Measurements from ENCODE around the gene CTSD. TPM values are rescaled to one million over a fixed set of nuclear protein-coding genes. Genes with fewer than 3 reads are reported as not detected.
A peak's percentile ranks its signal among the peaks of the same experiment; 100 is the strongest.

CTSD gene
- total RNA-seq, 1 donor = 519 TPM

DNA sequence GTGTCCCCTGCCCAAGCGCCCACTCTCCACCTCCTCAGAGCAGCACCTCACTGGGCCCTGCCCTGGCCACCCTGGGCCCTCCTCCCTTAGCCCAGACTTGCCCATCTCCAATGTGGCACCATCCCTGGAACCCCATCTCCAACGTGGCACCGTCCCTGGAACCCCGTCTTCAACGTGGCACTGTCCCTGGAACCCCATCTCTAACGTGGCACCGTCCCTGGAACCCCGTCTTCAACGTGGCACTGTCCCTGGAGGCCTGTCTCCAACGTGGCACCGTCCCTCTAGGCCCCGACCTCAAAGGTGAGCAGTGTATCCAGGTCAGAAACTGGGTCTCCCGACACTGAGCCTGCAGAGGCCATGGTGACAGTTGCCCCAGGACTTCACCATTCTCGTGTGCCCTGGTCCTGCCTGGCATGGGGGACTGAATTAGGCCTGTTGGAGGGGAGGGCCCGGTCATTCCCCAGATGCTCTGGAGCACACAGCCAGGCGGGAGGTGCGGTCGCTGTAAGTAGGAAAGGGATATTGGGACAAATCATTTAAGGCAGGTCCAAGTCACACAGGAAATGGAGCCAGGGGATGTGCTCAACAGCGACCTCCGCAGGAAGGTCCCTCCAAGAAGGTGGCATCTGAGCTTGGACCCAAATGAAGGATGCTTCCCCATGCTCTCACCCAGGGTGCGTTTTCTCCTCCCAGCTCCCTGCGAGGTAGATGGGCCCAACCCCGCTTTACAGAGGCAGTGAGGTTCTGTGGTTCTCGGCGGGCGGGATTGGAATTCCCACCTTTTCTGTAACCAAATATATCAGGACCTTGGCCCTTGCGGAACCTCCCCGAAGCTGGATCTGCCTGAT, 2.4 kb upstream of the CTSD start:
- TF ChIP-seq, protein P1, sequence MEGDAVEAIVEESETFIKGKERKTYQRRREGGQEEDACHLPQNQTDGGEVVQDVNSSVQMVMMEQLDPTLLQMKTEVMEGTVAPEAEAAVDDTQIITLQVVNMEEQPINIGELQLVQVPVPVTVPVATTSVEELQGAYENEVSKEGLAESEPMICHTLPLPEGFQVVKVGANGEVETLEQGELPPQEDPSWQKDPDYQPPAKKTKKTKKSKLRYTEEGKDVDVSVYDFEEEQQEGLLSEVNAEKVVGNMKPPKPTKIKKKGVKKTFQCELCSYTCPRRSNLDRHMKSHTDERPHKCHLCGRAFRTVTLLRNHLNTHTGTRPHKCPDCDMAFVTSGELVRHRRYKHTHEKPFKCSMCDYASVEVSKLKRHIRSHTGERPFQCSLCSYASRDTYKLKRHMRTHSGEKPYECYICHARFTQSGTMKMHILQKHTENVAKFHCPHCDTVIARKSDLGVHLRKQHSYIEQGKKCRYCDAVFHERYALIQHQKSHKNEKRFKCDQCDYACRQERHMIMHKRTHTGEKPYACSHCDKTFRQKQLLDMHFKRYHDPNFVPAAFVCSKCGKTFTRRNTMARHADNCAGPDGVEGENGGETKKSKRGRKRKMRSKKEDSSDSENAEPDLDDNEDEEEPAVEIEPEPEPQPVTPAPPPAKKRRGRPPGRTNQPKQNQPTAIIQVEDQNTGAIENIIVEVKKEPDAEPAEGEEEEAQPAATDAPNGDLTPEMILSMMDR (IDR thresholded peaks at IDR 0.05; ENCODE audit: extremely low read depth, low read depth, low read length) = peak; percentile 24
- Histone ChIP-seq H3K4me3 (ENCODE audit: insufficient read depth, low read length) (no peak overlapping the region), H4K20me1 (ENCODE audit: insufficient read depth, low read length) (peaks cover 11% of the 10 kb centered on the region), H3K79me2 (ENCODE audit: insufficient read depth, low read length) (peaks cover 27% of the 10 kb centered on the region), H3K27ac (ENCODE audit: low read depth, low read length) (no peak overlapping the region), H3K4me2 (ENCODE audit: insufficient read depth, low read length) (no peak overlapping the region), H3K36me3 (ENCODE audit: insufficient read depth, low read length) (peaks cover 4% of the 10 kb centered on the region), H2AFZ (ENCODE audit: low read length) (no peak overlapping the region), H3K27me3 (ENCODE audit: insufficient read depth, low read length) (no peaks in the 10 kb centered on the region), H3K4me1 (ENCODE audit: insufficient read depth, low read length) (peaks cover 25% of the 10 kb centered on the region), H3K9me3 (ENCODE audit: low read depth, low read length) (no peaks in the 10 kb centered on the region)
- DNase-seq (ENCODE audit: insufficient read length, low spot score, missing footprints) = peak; percentile 62

DNA sequence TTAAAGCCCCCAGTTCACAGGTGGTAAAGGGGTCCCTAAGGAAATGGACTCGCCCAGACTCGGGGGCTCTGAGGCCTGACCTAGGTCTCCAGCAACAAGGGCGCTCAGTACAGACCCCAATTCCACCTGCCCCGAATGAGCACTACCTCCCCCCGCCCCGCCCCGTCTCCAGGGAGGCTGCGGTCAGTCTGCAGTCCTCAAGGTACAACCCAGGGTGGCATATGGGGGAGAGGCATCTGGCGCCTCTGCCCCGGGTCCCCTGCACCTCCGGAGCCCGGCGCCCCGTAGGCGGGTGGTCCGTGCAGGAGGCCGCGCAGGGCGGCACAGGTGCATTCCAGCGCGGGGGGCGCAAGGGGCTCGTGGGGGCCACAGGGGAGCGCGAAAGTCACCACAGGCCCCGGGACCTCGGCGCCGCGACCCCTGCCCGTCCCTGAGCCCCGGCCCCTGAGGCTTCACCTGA, 361 bp downstream of the CTSD start:
- peak overlapping the region; percentile 71 for H3K27ac ChIP-seq (ENCODE audit: low read depth, low read length)
- no peaks in the 10 kb centered on the region for H3K27me3 ChIP-seq (ENCODE audit: insufficient read depth, low read length)
- H2AFZ ChIP-seq (ENCODE audit: low read length) = peak overlapping the region; percentile 25
- H4K20me1 ChIP-seq (ENCODE audit: insufficient read depth, low read length) = peaks cover 19% of the 10 kb centered on the region
- H3K4me1 ChIP-seq (ENCODE audit: insufficient read depth, low read length) = peaks cover 41% of the 10 kb centered on the region
- H3K79me2 ChIP-seq (ENCODE audit: insufficient read depth, low read length) = peaks cover 53% of the 10 kb centered on the region
- H3K9me3 ChIP-seq (ENCODE audit: low read depth, low read length) = no peaks in the 10 kb centered on the region
- H3K4me3 ChIP-seq (ENCODE audit: insufficient read depth, low read length) = peak overlapping the region; percentile 87
- peak; percentile 96 for DNase-seq (ENCODE audit: insufficient read length, low spot score, missing footprints)
- peak overlapping the region; percentile 93 for H3K4me2 ChIP-seq (ENCODE audit: insufficient read depth, low read length)
- peaks cover 20% of the 10 kb centered on the region for H3K36me3 ChIP-seq (ENCODE audit: insufficient read depth, low read length)
- TF ChIP-seq, protein P1 (IDR thresholded peaks at IDR 0.05; ENCODE audit: extremely low read depth, low read depth, low read length) = no peak

DNA sequence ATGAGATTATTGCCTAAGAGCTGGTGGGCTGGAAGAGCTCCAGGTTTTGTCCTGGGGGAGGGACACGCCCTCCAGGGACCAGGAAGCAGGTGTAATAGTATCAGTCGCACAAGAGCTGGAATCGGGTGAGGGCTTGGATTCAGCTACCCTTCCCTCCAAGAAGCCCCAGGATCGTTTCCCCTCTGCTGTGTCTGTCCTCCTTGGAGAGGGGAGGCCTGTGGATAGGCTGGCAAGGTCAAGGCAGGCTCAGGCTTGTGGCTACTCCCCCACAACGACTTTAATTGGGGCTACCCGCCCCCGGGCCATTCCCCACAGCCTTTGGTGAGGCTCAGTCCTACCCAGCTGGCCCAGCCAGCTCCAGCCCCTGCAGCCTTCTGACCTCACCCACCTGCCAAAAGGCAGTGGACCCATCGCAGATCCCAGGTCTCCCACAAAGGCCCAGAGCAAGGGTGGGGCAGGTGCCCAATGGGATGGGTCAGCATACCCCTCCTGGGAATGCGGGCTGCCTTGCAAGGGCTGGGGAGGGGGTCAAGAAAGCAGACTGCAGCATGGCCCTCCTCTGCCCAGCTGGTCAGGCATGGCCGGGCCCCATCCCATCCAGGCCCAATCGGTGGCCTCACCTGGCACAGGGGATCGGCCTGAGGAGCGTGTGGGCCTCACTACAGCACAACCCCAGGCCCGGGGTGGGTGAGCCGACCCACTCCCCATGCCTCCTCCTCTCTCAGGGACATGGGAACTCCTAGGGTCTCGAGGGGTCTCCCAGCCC, 1.0 kb downstream of the CTSD start:
- H3K79me2 ChIP-seq (ENCODE audit: insufficient read depth, low read length) = peaks cover 54% of the 10 kb centered on the region

More for the DNA sequence above, 1.0 kb downstream of the CTSD start:
- Histone ChIP-seq H3K4me2 (ENCODE audit: insufficient read depth, low read length) (peak overlapping the region; percentile 93), H3K9me3 (ENCODE audit: low read depth, low read length) (no peaks in the 10 kb centered on the region), H3K27ac (ENCODE audit: low read depth, low read length) (peak overlapping the region; percentile 71), H3K4me3 (ENCODE audit: insufficient read depth, low read length) (peak overlapping the region; percentile 87), H2AFZ (ENCODE audit: low read length) (no peak overlapping the region), H4K20me1 (ENCODE audit: insufficient read depth, low read length) (peaks cover 25% of the 10 kb centered on the region), H3K36me3 (ENCODE audit: insufficient read depth, low read length) (peaks cover 23% of the 10 kb centered on the region), H3K4me1 (ENCODE audit: insufficient read depth, low read length) (peaks cover 41% of the 10 kb centered on the region), H3K27me3 (ENCODE audit: insufficient read depth, low read length) (no peaks in the 10 kb centered on the region)
- TF ChIP-seq, protein P1 (IDR thresholded peaks at IDR 0.05; ENCODE audit: extremely low read depth, low read depth, low read length) = no peak
- DNase-seq (ENCODE audit: insufficient read length, low spot score, missing footprints) = peak; percentile 94
